ENCODE data around the gene VPS36.
A peak's percentile ranks its signal among the peaks of the same experiment; 100 is the strongest.
"Not testable (repeated sequence)": the region's sequence is repeated elsewhere in the genome, so short reads cannot be mapped to it uniquely, and the experiment has no call there.

Gene VPS36, protein sequence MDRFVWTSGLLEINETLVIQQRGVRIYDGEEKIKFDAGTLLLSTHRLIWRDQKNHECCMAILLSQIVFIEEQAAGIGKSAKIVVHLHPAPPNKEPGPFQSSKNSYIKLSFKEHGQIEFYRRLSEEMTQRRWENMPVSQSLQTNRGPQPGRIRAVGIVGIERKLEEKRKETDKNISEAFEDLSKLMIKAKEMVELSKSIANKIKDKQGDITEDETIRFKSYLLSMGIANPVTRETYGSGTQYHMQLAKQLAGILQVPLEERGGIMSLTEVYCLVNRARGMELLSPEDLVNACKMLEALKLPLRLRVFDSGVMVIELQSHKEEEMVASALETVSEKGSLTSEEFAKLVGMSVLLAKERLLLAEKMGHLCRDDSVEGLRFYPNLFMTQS

DNA sequence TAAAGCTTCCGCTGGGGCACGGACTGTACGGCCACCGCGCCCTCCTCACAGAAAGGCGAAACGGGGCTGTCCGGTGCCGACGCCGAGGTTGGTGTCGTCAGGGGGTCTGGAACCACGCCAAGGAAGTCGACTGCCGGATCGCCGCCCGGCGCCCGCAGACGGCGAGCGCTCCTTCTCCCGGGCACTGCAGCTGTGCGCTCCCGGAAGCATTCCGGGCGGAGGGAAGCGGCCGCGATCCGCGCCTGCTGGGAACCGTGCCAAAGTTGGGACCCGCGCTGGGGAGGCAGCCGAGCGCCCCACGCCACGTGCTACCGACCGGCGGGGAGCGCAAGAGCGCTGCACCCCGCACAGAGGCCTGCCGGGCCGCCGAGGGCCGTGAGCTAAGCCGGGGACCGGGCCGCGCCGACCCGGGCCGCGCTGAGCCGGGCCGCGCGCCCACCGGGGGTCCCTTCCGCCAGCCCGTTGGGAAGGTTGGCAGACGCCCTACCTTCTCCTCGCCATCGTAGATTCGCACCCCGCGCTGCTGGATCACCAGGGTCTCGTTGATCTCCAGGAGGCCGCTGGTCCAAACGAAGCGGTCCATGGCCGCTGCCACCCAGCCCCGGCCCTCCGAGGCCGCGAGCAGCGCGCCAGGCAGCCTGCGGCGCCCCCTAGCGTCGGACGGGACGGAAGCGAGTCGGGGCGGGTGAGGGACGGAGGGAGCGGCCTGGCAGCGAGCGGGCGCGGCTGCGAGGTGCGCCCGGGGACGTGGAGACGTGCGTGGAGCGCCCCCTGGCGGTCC, at the start of gene VPS36:
Gene VPS36, minus strand, starts transcription at position 623 of the 781 bp plus-strand sequence. Its CDS starts 40 bp downstream, at position 583.
- peak; percentile 97 for DNase-seq

DNA sequence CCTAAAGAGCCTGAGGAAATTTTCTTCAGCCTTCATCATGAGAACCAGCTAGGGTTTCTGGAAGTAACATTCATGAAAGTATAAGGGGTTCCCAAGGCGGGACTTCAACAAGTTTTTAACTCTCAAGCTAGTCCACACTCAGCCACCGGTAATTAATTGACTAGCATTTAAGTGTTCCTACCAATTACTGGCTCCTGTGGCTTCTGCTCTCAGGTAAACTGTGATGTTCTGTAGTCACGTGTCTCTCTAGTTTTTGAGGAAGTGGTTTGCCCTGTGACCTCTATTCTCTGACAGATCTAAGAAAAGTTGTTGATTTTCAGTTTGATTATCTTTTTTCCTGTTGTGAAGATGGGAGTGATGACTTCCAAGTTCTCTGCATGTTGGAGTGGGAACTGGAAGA, 47.5 kb upstream of the VPS36 start:
- DNase-seq = not testable (repeated sequence)

DNA sequence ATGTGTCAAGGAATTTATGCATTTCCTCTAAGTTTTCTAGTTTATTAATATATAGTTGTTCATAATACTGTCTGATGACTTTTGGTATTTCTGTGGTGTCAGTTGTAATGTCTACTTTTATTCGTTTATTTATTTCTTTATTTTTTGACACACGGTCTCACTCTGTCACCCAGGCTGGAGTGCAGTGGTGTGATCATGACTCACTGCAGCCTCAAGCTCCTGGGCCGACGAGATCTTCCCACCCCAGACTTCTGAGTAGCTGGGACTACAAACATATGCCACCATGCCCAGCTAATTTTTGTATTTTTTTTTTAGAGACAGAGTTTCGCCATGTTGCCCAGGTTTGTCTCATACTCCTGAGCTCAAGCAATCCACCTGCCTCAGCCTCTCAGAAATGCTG, 43.8 kb upstream of the VPS36 start:
- not testable (repeated sequence) for DNase-seq

DNA sequence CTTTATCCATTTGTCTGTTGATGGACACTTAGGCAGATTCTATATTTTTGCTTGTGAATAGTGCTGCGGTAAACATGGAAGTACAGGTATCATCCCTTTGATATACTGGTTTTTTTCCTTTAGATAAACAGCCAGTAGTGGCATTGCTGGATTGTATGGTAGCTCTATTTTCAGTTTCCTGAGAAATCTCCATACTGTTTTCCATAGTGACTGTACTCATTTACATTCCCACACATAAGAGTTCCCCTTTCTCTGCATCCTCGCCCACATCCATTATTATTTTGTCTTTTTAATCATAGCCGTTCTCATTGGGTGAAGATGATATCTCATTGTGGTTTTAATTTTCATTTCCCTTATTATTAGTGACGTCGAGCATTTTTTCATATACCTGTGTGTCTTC, 40.6 kb upstream of the VPS36 start:
- not testable (repeated sequence) for DNase-seq

DNA sequence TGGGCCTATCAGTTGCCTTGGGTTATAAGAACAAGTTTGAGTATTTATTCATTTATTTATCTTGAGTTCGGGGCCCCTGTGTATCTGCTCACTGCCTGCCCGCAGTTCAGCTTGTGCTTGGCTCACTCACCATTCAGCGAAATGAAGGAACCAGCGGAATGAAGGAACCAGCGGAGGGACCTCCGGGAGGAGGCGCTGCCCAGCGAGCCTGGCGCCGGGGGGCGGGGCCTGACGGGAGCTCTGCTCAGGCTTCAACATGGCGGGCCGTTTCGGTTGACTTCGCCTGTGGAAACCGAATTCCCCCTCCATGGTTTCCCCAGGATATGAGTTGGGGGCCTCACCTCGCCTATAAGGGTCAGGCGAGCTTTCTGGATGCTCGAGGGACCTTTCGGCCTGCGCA, 38.3 kb upstream of the VPS36 start:
- not testable (repeated sequence) for DNase-seq

DNA sequence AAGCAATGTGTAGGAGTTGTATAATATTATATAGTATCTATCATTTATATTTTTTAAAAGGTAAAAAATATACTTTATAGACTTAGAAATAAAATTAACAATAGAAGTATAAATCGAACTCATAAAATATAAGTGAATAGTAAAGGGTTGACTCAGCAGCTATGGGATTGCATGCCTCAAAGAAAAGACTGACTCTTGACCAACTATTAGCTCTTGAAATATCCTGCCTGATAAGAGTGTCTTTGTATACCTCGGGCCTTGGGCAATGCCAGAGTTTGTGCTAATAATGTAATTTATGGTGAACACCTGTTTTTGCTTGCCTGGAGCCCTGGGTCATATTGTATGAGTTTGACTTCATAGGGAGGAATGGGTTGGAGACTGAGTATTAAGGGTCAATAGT, 36.6 kb upstream of the VPS36 start:
- not testable (repeated sequence) for DNase-seq

DNA sequence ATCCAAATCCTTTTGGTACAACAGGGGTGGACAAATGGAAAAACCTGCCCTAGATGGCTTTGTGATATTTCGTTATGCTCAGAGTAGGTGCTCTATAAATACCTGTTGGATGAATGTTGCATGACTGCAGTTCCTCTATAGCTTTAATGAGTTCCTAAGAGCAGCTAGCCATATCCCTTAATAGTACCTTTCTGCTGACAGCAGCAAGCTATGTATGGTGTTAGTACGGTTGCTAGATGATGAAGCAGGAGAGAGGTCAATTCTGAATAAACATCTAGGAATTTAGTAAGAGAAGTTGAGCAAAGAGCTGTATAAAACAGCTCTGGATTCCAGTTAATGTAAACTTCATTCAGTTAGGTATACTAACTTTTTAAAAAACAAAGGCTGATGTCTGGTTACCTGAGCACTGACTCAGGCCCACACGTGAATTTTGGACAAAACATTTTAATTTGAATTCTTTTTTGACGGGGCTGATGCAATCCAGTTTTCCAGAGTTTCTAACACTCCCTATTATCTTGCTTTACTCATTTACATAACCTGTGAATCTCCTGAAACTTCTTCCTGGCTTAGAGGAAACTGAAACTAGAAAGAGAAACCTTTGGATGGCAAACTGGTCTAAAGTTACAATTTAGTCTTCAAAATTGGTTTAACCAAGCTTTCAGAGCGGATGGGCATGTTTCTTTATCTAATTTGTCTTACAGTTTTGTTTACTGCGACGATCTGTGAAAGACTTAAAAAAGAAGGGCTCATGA, 30.4 kb upstream of the VPS36 start:
- DNase-seq = not testable (repeated sequence)

DNA sequence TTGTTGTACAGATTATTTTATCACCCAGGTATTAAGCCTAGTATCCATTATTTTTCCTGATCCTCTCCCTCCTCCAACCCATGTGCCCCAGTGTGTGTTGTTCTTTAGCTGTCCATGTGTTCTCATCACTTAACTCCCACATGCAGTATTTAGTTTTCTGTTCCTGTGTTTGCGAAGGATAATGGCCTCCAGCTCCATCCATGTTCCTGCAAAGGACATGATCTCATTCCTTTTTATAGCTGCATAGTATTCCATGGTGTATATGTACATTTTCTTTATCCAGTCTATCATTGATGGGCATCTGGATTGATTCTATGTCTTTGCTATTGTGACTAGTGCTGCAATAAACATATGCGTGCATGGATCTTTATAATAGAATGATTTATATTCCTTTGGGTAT, 18.1 kb upstream of the VPS36 start:
- DNase-seq = not testable (repeated sequence)

DNA sequence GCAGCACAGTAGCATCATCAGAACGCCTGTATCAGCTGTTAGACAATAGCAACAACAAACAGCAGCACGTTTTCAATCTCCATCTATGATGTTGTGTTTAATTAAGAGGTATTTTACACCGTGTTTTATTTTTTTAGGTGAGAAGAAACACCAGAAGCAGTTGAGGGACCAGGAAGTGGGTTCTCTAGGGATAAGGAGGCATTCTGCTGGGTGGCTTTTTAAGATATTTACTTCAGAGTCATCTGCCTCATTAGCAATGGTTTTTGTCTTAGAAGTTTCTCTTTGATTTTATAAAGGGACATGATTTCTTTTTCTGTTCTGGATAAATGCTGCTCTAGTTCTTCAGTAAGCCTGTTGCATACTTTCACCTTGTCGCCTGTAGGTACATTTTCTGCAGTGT, 13.1 kb upstream of the VPS36 start:
- DNase-seq = no peak

DNA sequence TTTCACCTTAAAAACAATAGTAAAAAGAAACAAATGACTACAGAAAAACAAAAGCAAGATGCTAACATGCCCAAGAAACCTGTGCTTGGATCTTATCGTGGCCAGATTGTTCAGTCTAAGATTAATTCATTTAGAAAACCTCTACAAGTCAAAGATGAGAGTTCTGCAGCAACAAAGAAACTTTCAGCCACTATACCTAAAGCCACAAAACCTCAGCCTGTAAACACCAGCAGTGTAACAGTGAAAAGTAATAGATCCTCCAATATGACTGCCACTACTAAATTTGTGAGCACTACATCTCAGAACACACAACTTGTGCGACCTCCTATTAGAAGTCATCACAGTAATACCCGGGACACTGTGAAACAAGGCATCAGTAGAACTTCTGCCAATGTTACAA, 10.8 kb upstream of the VPS36 start:
- DNase-seq = no peak

DNA sequence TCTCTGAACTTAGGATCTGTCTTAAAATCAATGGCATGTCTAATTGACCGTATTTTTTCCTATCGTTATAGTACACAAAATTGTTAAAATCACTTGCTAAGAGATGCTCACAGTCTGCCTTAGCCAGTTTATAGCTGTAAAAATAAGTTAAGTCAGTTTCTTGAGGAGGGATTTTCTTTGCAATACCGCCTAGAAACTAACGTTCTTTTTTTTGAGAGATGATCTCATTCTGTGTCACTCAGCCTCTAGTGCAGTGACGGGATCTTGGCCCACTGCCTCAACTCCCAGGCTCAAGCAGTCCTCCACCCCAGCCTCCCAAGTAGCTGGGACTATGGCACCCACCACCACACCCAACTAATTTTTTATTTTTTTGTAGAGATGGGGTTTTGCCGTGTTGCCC, 9.2 kb upstream of the VPS36 start:
- DNase-seq = no peak

DNA sequence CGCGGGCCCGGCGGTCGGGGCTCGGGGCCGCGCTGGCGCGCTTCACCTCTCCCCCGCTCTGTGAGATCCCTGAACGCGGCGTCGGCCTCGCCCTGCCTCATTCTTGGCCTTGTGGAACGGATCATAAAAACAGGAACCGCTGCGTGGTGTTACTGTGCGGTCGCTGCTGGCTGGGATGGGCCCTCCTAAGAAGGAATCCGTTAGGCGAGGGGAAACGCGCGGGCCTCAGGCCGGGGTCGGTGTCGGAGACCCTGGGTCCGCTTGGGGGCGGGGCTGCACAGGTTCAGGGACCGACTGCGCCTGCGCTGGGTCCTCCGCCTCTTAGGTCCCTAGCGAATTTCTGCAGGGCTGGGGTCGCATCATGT, 5.2 kb upstream of the VPS36 start:
- DNase-seq = peak; percentile 90

DNA sequence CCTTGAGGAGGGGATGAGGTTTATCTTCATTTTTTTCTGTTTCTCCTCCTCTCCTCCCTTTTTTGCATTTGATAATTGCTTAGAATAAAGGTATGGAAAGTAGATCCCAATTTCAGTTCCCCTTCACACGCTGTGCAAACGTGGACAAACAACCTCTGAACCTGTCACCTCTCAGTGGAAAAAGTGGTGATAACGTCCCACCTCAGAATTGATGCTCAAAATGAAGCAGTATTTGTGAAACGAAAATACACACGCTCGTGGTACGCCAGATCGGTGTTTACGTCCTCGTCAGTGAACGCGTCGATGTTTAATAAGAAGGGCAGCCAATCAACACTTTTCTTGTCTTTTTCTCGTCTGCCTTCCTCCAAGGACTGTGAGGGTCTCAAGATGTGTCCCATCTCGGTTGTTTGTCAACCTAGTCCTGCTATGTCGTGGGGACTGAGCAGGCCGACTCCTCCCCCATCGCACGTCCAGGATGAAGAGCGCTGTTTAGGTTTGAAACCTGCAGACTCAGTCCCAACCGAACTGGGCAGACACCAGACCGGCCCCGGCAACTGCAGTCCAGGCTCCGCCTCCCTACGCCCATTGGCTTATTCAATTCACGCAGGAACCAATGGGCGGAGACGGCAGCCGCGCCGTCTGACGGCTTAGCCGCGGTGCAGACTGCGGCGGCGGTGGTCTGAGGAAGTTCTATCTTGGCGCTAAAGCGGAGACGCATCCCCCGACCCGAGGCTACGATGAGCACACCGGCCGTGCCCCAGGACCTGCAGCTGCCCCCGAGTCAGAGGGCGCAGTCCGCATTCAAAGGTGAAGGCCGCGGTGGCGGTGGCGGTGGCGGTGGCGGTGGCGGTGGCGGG, 4.6 kb upstream of the VPS36 start, which contains the start of gene CKAP2:
Gene CKAP2, plus strand, starts transcription at position 659 of the 857 bp plus-strand sequence. Its CDS starts 79 bp downstream, at position 738.
- peak; percentile 99 for DNase-seq

DNA sequence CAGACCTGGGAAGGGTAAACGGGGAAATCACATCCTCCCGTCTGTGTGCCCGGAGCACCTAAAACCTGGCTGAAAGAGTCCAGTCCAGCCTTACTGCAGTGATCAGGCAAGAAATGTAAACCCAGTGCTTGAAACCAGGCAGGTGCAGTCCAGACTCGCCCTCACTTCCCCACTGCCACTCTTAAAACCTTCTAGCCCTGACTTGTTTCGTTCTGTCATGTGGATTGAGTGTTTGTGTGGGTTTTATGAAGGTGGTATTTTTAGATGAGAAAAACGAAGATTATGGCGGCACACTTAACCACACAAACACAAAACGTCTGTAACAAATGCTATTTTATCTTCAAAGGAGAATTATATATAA, 4.0 kb upstream of the VPS36 start:
- peak; percentile 47 for DNase-seq

DNA sequence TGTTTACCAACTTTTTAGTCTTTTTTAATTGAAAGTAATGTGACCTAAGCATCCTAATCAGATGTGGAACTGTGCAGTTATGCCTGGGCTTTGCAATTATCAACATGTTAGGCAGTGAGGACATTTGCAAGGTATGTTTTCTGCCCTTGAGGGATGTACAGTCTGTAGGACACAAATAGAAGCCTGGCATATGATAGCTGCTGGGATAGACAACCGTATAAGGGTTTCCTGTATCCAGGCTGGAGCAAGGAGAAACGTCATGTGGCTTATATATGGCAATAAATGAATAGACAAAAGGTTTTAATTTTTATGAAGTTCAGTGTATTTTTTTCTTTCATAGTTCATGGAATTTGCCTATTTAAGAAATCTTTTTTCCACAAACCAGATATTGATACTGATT, 2.0 kb upstream of the VPS36 start:
- no peak for DNase-seq

DNA sequence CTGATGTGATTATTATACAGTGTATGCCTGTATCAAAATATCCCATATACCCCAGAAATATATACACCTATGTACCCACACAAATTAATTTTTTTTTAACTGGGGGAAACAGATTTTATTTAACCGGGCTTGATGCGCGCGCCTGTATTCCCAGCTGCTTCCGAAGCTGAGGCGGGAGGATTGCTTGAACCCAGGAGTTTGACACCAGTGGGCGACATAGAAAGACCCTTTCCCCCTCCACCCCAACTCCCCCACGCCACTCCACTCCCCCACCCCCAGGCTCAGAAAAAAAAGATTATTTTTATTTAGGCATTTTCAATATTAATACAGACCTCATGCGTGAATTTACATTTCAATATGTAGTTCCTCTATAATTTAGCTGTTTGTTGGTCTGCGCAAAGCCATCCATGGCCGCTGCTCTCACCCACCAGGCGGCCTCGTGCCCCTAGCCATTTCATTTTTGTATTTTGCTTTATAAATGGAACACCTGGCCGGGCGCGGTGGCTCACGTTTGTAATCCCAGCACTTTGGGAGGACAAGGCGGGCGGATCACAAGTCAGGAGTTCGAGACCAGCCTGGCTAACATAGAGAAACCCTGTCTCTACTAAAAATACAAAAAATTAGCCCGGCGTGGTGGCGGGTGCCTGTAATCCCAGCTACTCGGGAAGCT, 836 bp upstream of the VPS36 start:
- no peak for DNase-seq

DNA sequence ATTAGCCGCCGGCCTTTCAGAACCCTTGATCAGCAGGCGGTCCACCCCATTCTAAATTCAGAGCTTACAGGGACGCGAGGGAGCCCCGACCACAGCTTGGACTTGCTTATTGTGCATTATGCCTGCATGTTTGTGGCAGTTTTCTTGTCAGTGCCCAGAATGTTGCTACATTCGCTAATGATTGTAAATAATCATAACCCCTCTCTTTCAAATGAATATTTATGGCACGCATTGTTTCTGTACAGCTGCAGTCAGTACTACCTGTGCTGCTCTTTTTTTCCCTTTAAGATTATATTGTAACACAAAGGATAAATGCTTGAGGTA, 321 bp upstream of the VPS36 start:
- no peak for DNase-seq

DNA sequence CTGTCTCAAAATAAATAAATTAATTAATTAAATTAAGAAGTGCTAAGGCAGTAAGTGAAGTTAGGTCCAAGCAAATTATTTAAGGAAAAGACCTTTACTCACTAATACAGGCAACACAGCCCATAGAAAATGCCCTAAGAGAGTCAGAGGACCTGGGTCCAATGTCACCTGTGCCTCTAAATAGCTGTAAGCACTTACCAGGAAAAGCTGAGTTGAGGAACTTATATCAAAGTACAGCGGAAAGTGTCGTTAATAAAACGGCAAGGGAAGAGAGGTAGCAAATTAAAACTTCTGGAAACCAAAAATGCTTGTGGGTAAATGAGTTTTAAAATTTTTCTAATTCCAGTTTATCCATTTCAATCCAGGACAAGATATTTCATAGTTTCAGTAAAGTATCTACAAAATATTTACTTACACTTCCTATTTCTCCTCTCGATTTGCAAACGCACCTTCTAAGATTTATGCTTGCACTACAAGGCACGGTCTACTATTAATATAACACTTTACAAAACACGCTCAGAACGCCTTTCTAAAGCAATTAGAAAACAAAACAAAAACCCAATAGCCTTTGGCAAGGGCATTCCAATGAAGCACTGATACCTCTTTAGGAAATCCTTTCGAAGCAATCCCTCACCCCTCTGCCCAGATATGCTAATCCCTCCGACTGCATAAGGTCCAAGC, 963 bp downstream of the VPS36 start:
- DNase-seq = no peak

DNA sequence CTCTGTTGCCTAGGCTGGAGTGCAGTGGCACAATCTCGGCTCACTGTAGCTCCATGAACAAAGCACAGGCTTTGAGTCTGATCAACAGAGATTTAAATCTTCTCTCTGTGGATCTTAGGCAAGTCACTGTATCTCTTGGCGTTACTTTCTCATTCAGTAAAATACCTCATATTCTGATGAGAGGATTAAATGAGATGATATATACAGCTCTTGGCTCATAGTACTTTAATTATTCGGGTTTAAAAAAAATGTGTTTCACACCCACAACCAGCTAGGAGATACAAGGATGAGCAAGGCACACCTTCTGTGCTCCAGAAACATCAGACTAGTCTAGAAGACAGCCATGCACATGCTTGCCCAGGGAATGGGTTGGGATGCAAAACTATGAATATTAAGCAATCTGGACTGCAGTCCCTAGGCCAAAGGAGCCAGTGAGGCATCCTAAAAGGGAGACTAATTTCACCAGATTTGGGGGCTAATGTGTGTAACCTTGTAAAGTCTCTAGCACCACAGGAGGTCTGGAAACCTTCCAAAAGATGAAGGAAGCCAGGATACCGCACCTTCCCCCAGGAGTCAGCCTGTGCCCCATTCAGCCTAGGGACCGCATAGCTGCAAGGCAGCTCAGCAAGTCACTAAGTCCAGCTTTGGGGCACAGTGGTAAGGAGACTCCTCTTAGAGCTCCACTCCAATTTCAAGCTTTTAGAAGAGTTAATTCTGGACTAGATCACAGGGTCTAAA, 2.5 kb downstream of the VPS36 start:
- no peak for DNase-seq

DNA sequence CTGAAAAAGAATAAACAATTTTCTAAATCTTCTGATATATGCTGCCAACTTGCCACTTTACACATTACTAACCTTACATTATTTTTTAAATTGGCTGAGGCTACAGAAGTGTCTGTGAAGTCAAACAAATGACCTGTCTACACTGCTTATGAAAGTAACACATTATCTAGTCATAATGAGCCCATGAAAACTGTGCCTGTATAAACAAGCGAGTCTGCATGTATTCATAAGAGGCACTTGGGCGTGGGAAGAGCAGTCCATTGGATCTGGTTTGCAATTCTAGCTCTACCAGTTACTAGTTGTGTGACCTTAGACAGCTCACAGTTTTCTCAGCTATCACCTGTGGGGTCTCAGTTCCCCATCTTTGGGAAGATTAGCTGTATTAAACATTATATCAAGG, 3.1 kb downstream of the VPS36 start:
- no peak for DNase-seq

DNA sequence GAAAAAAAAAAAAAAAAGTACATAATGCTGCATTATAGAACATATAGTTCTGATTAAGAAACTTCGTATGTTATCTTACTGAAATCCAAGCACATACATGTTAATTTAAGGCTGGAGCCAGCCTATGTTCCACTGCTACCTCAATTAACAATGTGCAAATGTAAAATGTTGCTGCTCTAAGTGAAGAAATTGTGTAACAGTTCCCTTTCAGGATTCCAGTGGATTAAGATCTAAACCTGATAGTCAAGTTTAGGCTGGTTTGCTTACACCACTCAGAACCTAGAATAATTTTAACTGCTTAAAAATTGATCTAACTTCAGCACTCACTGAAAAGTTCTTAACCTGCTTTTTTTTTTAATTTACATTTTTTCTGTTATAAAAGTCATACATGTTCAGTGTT, 4.2 kb downstream of the VPS36 start:
- DNase-seq = no peak
